SKM-1 treated with dmso at 0.1 percent for 144 hours (cell line): ENCODE measurements around the gene LRRC72.
"Not testable (repeated sequence)": the region's sequence is repeated elsewhere in the genome, so short reads cannot be mapped to it uniquely, and the experiment has no call there.

ENCODE experiments used
- DNase-seq: peaks from one replicate; lab custom pipeline; 2025; ENCODE audit not compliant: unreplicated experiment; lab: John Stamatoyannopoulos, UW

Gene LRRC72

DNA sequence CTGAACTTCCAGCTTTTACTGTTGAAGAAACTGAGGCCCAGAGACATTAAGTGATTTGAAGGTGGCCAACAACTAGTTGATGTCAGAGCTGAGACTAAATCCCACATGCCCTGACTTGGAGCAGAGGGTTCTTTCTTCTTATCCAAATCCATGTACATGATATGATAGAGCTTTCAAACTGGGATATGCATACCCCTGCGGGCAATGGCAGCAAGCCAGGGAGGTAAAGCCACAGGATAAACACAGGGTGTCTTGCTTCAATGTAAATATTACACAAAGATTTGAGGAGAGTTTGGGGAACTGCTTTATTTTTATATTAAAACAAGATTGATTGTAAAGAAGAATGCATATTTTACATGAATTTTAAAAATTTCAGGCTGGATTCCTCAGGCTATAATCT lies 2.3 kb upstream of the LRRC72 start:
- DNase-seq = no peak

DNA sequence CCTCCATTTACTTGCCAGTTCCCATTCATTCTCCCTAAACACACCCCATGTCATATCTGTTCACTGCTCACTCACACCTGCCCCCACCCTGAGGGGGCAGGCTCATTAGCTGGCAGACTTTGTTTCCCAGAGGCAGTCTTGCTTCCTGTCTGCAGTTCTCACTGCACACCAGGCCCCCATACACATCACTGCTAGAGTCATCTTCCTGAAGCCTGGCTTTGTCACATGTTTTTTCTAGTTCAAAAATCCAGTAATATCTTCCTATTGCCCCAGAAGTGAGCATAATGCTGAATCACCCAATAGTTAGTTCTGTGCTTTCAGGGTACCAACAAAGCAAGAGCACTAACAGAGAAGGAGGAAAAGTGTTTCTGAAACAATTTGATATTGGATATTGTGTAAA lies 1.9 kb downstream of the LRRC72 start:
- no peak for DNase-seq

DNA sequence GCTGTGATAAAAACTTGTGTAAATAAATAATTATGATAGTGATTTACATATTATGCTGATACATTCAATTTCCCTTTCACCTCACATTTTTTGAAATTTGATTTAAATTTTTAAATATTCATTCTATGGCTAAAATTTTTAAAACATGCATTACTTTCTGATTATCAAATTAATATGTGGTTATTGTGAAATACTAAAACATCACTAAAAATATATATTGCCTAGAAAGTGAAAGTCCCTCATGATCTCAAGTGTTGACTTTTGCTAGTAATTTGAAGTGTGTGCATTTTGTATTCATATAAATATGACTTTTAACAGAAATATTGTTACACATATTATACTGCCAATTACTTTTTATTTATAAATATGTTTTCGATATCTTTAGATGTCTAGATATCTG lies 3.1 kb downstream of the LRRC72 start:
- DNase-seq = no peak

DNA sequence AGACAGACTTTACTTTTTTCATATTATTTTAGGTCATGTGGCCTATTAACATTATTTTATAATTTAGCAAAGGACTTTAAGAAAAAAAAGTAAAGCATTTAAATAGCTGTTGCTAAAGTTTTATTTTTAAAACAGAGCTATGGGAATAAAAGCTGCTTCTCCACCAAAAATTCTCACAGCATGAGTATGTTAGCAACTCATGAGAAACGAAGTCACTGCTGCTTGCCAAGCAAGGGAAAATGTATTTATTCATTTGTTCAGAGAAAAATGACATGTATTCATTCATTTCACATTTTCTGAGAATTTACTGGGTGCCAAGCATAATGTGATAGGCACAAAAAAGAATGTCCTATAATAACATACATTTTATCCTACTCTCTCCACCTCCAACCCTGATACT lies 5.1 kb downstream of the LRRC72 start:
- no peak for DNase-seq

DNA sequence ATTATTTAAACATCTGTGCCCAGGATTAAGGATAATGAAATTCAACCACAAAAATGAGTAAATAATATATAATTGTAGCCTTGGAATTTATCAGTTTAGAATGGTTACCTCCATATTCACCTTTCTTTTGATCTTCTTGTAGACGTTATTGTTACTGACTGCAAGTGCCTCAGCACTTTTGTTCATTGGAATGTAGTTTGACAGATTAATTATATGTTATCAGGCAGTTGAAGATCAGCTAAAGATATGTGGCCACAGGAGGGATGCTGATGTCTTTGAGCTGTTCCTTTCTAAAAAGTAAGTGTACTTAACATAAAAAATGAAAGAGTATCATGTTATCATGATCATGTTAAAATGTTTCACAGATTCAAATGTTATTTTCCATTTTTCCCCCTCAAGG lies 5.6 kb downstream of the LRRC72 start:
- no peak for DNase-seq

DNA sequence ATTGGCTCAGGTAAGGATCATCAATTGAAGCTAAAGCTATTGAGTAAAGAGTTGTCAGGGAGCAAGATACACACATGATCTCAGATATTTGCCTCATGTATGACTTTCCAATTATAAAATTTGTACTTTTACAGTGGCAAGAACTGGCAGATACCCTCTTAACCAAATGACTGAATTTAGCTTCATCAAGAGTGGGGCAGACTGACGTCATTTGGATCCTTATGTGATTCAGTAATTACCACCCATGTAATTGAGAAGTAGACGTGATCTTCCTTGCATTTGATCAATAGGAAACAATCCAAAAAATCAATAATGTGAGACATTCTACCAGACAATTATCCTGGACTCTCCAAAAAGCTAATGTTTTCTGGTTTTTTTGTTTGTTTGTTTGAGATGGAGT lies 8.9 kb downstream of the LRRC72 start:
- DNase-seq = no peak

DNA sequence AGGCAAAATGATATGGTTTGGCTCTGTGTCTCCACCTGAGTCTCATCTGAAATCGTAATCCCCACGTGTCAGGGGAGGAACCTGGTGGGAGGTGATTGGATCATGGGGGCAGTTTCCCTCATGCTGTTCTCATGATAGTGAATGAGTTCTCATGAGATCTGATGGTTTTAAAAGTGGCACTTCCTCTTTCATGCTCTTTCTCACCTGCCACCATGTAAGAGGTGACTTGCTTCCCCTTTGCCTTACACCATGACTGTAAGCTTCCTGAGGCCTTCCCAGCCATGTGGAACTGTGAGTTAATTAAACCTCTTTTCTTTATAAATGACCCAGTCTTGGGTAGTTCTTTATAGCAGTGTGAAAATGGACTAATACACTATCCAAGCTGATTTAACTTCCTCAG lies 13.9 kb downstream of the LRRC72 start:
- not testable (repeated sequence) for DNase-seq

DNA sequence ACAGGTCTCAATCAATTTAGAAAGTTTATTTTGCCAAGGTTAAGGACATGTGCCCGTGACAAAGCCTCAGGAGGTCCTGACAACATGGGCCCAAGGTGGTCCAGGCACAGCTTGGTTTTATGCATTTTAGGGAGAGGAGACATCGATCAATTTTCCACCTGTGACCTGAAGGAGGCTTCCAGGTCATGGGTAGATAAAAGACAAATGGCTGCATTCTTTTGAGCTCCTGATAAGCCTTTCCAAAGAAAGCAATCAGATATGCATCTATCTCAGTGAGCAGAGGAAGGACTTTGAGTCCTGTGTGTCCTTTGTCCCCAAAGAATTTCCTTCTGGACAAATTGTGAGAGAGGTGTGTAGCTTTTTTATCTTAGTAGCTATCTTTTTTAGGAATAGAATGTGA lies 15.8 kb downstream of the LRRC72 start:
- no peak for DNase-seq

DNA sequence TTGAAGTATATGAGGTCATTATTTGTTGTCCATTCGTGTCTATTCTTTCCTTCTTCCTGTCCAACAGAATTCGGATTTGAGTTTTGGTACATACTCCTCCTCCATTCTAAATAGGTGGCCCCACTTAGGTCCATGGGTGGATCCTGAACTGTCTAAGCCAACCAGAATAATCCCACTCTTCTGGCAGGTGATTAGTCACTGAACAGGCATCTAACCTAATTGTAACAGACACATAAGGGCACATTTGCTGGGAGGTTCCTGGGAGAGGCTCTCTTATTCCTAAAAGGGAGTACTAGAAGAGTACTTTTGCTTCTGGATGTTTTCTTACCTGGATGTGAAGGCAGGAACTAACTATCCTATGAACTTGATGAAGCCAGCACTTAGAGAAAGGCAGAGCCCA lies 16.8 kb downstream of the LRRC72 start:
- DNase-seq = no peak

DNA sequence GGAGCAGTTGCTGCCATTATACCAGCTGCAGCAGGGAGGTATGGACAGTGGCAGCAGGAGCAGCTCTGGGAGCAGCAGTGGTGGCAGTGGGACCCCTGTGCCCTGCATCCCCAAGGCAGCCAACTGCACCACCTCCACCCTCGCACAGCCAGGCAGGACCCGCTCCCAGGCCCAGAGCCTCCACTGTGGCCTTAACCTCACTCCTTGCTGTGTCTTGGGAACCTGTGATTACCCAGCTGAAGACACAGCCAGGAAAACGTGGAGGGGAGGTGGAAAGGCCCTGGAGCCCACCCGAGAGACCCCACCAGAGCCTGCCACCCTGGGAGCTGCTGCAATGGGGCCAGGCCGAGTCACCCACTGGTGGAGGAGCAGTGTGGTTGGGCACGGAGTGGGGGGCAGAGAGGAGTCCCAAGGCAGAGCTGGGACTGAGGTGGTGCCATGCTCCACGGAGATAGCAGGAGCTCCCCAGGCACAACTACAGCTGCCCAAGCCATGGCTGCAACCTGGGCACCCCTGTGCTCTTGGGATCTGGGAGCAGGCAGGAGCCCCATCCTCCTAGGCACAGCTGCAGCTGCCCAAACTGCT lies 20.4 kb downstream of the LRRC72 start:
- no peak for DNase-seq

DNA sequence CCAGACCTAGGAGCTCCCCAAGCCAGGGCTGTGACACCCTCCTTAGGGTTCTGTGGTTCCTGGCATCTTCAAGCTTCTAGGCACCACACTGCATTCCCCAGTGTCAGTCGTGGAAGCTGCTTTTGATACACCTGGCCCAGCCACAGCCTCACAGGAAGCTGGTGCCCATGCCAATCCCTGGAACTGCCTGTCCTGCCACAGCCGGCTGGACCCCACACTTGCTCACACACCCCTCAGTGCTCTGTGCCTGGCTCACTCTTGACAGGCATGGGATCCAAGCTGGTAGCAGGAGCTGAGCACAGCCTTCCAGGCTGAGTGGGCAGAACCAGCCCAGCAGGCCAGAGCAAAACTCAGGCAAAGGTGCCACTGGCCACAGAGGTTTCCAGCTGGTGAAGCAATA lies 21.8 kb downstream of the LRRC72 start:
- no peak for DNase-seq

DNA sequence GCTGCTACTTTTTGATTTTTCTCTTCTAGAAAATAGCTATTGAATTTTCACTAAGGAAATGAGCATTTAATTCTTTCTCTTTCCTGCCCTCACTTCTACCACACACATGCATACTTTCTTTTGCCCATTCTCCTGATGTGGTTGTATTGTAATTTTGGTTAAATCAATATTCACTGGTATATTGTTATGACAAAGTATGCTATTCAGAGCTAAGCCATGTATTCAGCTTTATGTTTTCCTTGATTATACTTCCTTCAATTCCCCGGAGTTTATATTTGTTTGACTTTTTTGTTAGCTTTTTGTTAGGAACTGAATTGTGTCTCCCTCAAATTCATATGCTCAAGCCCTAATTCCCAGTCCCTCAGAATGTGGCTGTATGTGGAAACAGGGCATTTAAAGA lies 24.0 kb downstream of the LRRC72 start:
- no peak for DNase-seq

DNA sequence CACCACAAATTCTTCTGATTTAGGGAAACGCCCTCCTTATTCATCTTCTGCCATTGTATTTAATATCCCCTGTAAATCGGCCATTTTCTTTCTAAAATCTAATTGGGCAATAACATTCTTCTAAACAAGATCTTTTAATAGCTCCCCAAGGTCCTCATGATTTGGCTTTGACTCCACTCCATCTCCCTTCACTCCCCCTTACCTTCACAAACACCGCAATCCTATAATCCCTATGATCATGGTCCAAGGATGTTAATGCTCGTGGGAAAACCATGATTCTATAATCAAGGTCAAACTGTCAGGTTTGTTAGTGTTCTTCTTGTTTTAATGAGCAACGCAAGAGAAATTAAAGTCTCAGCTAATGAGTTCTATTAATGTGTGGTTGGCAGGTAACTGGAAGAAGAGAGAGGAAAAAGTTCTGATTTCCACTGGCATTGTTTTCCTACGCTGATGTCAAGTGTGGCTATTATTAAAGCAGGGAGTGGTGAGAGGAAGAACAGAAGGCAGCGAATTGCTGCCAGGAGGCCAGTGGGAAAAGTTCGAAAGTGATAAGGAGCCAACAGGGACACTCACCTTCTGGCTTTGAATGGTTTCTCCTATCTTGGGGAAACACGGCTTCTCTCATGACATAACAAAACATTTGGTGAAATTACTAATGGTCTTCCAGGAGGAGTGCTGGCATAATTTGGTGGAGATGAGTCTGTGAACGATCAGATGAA lies 28.1 kb downstream of the LRRC72 start:
- no peak for DNase-seq

DNA sequence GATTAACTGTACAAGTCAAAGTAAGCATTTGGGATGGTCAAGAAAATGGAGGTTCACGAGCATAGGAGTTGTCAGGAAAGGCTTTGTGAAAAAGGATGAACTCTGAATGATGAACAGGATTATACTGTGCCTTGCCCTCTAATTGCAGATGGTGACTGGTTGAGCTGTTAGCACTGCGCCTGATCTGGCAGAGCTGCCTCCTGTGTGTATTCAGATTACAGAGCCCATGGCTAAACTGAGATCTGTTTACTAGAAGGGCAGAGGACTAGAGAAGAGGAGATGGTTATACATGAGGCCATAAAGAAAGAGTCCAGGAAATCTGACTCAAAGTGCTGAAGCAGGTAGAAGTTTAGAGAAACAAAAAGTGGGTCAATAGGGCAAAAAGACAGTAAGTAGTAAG lies 29.7 kb downstream of the LRRC72 start:
- no peak for DNase-seq

DNA sequence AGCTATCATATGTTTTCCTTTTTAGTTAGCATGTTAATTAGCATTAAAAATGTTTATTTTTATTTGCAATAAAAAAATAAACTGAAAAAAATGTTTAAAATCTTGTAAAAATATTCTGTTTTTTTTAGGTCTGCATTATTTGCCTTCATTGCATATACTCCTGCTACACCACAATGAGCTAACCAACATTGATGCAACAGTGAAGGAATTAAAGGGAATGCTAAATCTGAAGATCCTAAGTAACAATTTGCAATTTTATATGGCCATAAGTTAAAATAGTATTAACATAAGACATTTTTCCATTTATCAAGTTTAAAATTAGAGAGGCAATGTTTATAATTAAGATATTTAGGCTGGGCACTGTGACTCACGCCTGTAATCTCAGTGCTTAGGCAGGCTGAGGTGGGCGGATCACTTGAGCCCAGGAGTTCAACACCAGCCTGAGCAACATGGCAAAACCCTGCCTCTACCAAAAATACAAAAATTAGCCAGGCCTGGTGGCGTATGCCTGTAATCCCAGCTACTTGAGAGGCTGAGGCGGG lies 32.2 kb downstream of the LRRC72 start:
- no peak for DNase-seq

DNA sequence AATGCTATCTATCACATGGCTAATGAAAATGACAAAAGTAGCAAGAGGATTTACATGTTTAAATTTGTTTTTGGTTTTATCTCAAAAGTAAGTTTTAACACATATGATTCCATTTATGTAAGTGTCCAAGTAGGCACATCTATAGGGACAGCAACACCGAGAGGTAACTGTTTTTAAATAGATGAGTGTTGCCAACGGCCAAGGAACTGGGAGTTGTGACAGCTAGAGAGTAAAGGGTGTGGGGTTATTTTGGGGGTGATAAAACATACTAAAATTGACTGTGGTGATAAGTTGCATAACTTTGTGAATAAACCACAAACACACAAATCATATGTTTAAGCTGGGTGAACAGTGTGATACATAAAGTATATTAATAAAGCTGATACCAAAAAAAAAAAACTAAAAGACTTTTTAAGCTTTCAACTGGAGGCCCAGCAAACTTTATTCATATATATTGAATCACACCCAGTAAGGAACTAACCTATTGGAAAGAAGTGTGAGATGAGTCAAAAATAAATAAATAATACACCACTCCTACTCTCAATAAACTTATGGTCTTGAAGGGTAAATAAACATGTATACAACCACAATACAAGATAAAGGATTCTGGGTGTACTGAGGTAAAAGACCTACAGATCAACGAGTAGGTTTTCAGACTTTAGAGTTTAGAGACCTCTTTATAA lies 33.0 kb downstream of the LRRC72 start:
- DNase-seq = no peak

DNA sequence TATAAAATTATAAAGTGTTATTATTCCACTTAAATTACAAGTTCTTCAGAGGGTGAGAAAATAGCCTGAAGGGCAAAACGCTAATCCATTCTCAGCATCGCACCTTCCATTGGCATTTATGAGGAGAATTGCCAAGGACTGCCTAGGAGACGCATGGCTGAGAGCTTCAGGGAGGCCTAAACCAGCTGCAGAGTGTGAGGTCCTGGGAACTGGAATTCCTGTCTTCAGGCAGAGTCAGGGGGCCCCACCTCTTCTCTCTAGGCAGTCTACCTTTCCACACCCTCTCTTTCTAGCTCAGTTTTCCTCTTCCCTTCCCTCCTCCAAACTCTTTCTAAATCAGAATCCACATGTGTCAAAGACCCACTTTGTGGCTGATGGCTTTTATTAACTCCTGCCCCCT lies 35.3 kb downstream of the LRRC72 start:
- no peak for DNase-seq

DNA sequence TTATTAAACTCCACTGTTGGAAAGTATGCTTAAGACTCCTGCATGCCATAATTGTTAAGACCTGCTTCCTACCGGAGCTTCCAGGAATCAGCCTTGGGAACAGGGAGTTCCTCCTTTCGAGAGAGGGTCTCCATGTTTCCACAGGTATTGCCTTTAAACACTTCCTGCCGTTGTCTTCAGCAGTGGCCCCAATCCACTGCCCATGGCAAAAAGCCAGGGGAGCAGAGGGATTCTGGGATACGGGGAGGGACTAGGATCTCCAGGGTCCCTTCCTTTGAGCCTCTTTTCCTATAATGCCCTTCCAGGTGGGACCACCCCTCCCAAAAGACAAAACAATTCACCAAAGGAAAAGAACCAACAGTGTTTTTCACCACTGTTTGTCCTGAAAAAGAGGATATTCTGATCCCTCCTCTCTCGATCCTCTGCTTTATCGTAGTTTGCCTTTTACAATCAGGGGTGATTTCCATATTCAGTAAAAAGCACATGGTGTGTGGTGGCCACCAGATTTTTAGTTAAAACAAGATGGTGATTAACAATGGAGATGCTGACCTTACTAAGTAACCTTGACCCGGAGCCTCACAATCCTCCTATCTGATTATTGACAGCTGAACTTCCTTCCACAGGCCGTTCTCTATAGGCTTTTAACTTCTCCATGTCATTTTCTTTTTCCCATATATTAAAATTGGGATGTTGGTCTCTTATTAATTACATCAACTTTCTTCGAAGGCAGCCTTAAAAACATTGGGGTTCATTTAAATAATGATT lies 36.0 kb downstream of the LRRC72 start:
- no peak for DNase-seq

DNA sequence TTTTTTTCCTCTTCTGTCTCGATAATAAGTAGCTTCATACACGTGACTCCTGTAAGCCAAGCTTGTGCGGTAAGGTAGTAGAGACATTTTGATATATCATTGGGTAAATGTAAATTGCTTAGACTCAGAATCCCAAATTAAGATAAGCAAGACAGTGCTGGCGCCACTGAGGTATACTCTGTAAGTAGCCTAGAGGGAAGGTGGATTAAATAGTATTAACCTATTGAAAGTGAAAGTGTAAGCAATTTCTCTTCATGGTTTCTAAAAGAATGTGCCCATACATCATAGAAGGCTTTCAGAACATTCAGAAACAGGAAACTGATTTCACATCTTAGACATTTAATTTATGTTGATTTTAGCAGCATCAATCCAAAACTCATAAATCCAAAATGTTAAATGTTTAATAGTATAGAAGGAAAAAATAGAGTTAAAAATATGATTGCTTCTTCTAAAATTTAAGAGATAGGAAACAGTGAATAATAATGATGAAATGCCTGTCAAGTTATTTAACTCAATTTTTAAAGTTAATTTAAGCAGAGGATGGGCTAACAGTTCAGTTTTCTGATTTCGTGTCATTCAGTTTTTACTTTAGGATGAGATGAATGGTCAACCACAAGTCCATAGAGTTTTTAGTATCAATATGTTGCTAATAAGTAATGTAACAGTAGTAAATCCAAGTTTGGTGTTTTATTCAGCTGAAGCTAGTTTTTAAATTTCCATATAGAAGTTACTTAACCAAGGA lies 36.8 kb downstream of the LRRC72 start:
- no peak for DNase-seq

DNA sequence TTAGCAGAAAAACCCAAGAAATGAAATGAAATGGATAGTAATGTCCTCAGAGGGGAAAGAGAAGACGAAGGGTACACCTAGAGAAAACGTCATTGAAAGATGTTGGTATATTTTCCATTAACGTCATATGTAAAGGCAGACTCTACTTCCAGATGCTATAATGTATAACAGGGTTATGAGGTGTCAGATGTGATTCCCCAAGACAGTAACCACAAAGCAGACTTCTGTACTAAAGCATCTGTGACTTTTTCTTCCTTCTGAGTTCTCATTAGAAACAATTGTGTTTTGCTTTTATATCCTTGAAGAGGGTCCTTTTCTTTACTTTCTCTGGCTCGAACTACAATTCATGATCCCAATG lies 37.4 kb downstream of the LRRC72 start:
- DNase-seq = no peak

DNA sequence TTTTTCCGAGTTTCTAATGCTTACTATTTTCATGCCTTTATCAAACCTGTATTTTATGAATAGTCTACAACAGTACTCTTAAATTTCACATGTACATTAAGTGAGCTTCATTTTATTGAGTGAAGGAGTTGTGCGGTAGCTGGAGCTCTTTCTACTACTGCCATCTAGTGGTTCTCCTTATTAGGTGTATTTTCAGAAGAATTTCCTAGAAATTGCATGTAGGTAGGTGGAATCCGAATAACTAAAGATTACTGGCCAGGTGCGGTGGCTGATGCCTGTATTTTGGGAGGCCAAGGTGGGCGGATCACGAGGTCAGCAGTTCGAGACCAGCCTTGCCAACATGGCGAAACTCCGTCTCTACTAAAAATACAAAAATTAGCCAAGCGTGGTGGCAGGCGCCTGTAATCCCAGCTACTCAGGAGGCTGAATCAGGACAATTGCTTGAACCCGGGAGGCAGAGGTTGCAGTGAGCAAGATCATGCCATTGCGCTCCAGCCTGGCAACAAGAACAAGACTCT lies 38.3 kb downstream of the LRRC72 start:
- peak; percentile 50 for DNase-seq
